SU-DHL-6 (cell line): ENCODE measurements around the gene BLNK.

Source experiments
- H2AFZ ChIP-seq: fragments of 200-600 bp; sonication (generic); 2 replicates; pipeline ENCODE4 v1.6.1; 2014; ENCODE audit warnings: low read depth, mild to moderate bottlenecking, moderate library complexity, mixed read lengths, antibody characterized with exemption, low read length; ENCODE audit not compliant: severe bottlenecking
- H3F3A ChIP-seq: fragments of 200-600 bp; shearing (Covaris generic); 2 replicates; pipeline ENCODE4 v1.6.0; 2016; ENCODE audit warnings: antibody characterized with exemption, mild to moderate bottlenecking; ENCODE audit not compliant: insufficient read depth
- H3K27ac ChIP-seq: fragments of 200-600 bp; sonication (generic); 2 replicates; pipeline ENCODE4 v1.5.1; 2016; ENCODE audit warnings: low read depth, mild to moderate bottlenecking, low read length, moderate library complexity, mixed read lengths
- H3K27me3 ChIP-seq: fragments of 200-600 bp; sonication (generic), shearing (Covaris generic); 2 replicates; pipeline ENCODE4 v1.6.0; 2014; ENCODE audit warnings: mild to moderate bottlenecking, low read length
- H3K36me3 ChIP-seq: fragments of 200-600 bp; sonication (generic); 2 replicates; pipeline ENCODE4 v1.6.1; 2014; ENCODE audit warnings: mild to moderate bottlenecking, low read length, mixed read lengths
- H3K4me2 ChIP-seq: fragments of 300-600, 200-600 bp; shearing (Covaris generic), sonication (generic); 2 replicates; pipeline ENCODE4 v1.6.0; 2014; ENCODE audit warnings: low read length, low read depth, mild to moderate bottlenecking; ENCODE audit not compliant: poor library complexity, severe bottlenecking
- H3K4me3 ChIP-seq: fragments of 200-600 bp; sonication (generic); 2 replicates; pipeline ENCODE4 v1.5.1; 2014; ENCODE audit warnings: antibody characterized with exemption, low read length, mild to moderate bottlenecking, mixed read lengths; ENCODE audit not compliant: insufficient read depth, poor library complexity, severe bottlenecking
- H3K79me2 ChIP-seq: fragments of 200-600 bp; sonication (generic); 2 replicates; pipeline ENCODE4 v1.6.1; 2014; ENCODE audit warnings: mild to moderate bottlenecking, low read length, moderate library complexity; ENCODE audit not compliant: insufficient read depth
- H3K9ac ChIP-seq: fragments of 200-600 bp; sonication (generic); 2 replicates; pipeline ENCODE4 v1.7.0; 2014; ENCODE audit warnings: mild to moderate bottlenecking, low read length
- H3K9me2 ChIP-seq: fragments of 200-600 bp; sonication (generic); replicated peaks from 2 replicates; pipeline ENCODE4 v1.6.1; 2014; ENCODE audit warnings: low read length; ENCODE audit not compliant: insufficient read depth
- H3K9me3 ChIP-seq: fragments of 200-600 bp; sonication (generic); 2 replicates; pipeline ENCODE4 v1.6.1; 2014; ENCODE audit warnings: low read length, mixed read lengths; ENCODE audit not compliant: insufficient read depth
- H4K20me1 ChIP-seq: fragments of 200-600 bp; sonication (generic); 2 replicates; pipeline ENCODE4 v1.6.1; 2014; ENCODE audit warnings: low read depth, mild to moderate bottlenecking, antibody characterized with exemption, low read length, moderate library complexity, mixed read lengths
- EZH2phosphoT487 ChIP-seq: fragments of 200-600 bp; sonication (generic), shearing (Covaris generic); conservative IDR thresholded peaks from 2 replicates; pipeline ENCODE4 v1.6.1; 2018; ENCODE audit warnings: mild to moderate bottlenecking, antibody characterized with exemption, low read length, moderate library complexity, mixed read lengths
- TF ChIP-seq, protein P1 (sequence below): fragments of 200-600 bp; sonication (generic); IDR thresholded peaks from one replicate; pipeline ENCODE4 v1.5.1; 2017; ENCODE audit warnings: antibody characterized with exemption, mild to moderate bottlenecking, low read length, moderate library complexity; ENCODE audit not compliant: insufficient read depth, poor library complexity, severe bottlenecking

The BLNK gene

DNA sequence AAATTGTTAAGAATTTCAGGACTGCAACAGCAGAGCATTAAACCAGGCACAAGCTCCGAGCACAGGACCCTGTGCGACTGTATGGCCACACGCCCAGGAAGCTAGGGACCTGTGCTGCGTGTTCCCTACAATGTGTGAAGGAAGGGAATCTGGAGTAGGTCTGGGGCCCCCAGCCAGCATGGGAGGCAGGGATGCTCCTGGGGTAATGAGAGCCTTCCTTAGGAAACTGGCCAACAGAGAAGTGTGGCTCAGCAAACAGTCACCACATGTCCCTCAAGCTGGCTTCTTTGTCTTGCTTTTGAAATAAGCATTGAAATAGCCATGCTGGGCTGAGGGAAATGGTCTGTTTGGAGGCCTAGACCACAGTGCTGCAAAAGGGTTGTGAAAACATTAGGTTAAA is 8.2 kb downstream of the BLNK start:
- H3K27ac ChIP-seq = 0 out of 2 replicates have a peak overlapping the region, but pooled peaks have one; percentile 33
- H3K27me3 ChIP-seq = no peaks in the 10 kb centered on the region
- no peak overlapping the region for H3K4me3 ChIP-seq
- no peak overlapping the region for H2AFZ ChIP-seq
- no peaks in the 10 kb centered on the region for H3K9me3 ChIP-seq
- TF ChIP-seq, protein P1, sequence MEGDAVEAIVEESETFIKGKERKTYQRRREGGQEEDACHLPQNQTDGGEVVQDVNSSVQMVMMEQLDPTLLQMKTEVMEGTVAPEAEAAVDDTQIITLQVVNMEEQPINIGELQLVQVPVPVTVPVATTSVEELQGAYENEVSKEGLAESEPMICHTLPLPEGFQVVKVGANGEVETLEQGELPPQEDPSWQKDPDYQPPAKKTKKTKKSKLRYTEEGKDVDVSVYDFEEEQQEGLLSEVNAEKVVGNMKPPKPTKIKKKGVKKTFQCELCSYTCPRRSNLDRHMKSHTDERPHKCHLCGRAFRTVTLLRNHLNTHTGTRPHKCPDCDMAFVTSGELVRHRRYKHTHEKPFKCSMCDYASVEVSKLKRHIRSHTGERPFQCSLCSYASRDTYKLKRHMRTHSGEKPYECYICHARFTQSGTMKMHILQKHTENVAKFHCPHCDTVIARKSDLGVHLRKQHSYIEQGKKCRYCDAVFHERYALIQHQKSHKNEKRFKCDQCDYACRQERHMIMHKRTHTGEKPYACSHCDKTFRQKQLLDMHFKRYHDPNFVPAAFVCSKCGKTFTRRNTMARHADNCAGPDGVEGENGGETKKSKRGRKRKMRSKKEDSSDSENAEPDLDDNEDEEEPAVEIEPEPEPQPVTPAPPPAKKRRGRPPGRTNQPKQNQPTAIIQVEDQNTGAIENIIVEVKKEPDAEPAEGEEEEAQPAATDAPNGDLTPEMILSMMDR = no peak
- TF ChIP-seq EZH2phosphoT487 = no peak
- H3K9me2 ChIP-seq = no peaks in the 10 kb centered on the region
- H3K4me2 ChIP-seq = peak overlapping the region; percentile 35
- peaks cover 100% of the 10 kb centered on the region for H3K79me2 ChIP-seq
- H4K20me1 ChIP-seq = peaks cover 16% of the 10 kb centered on the region; the same call in 1 of the 2 replicates
- H3K36me3 ChIP-seq = peaks cover 27% of the 10 kb centered on the region
- peak overlapping the region; percentile 10; the same call in 1 of the 2 replicates for H3K9ac ChIP-seq
- H3F3A ChIP-seq = peaks cover 5% of the 10 kb centered on the region; the same call in 1 of the 2 replicates

DNA sequence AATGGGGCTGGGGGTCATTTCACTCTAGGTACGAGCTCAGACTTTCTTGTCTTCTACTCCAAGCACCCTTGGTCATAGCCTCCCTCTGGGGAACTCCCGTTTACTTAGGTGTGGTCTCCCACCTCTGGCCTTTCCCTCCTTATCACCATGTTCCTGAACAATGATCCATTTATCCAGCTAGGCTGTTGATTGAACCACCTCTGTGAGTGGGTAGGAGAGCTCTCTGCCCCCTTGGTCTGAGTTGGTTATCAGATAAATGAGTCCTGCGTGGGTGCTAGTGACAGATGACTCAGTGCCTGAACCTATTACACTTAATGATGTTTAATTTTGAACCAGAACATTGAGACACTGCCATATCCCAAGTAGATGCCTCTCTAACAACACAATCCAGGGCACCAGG is 9.4 kb downstream of the BLNK start:
- H4K20me1 ChIP-seq = peaks cover 12% of the 10 kb centered on the region; the same call in 1 of the 2 replicates
- no peak overlapping the region for H2AFZ ChIP-seq
- TF ChIP-seq, protein P1 = no peak
- TF ChIP-seq EZH2phosphoT487 = no peak
- peak overlapping the region; percentile 10; the same call in 1 of the 2 replicates for H3K9ac ChIP-seq
- H3K36me3 ChIP-seq = peaks cover 17% of the 10 kb centered on the region
- H3K27ac ChIP-seq = peak overlapping the region; percentile 33; the same call in 1 of the 2 replicates
- peaks cover 100% of the 10 kb centered on the region for H3K79me2 ChIP-seq
- no peaks in the 10 kb centered on the region for H3K9me3 ChIP-seq
- H3K4me2 ChIP-seq = peak overlapping the region; percentile 35
- H3K27me3 ChIP-seq = no peaks in the 10 kb centered on the region
- peaks cover 5% of the 10 kb centered on the region; the same call in 1 of the 2 replicates for H3F3A ChIP-seq
- H3K9me2 ChIP-seq = no peaks in the 10 kb centered on the region
- H3K4me3 ChIP-seq = no peak overlapping the region

DNA sequence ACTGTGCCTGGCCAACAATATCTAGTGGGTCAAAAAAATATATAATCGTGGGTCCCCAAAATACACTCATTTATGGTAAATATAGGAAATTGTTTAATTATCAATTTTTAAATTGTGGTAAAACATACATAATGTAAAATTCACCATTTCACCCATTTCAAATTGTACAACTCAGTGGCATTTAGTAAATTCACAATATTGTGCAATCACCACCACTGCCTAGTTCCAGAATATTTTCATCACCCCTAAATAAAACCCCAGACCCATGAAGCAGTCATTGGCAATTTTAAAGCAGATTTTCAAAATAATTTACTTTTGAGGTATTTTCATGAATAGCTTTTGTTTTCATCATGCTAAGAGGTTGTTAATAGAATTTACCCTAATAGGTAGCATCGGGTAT is 10.2 kb downstream of the BLNK start:
- H3K4me3 ChIP-seq = no peak overlapping the region
- peaks cover 12% of the 10 kb centered on the region; the same call in 1 of the 2 replicates for H4K20me1 ChIP-seq
- H3K4me2 ChIP-seq = peak overlapping the region; percentile 35
- H3F3A ChIP-seq = peaks cover 5% of the 10 kb centered on the region; the same call in 1 of the 2 replicates
- no peaks in the 10 kb centered on the region for H3K27me3 ChIP-seq
- peaks cover 19% of the 10 kb centered on the region for H3K36me3 ChIP-seq
- H3K9ac ChIP-seq = no peak overlapping the region
- no peak overlapping the region for H2AFZ ChIP-seq
- H3K27ac ChIP-seq = peak overlapping the region; percentile 33; the same call in 1 of the 2 replicates
- H3K79me2 ChIP-seq = peaks cover 100% of the 10 kb centered on the region
- H3K9me2 ChIP-seq = no peaks in the 10 kb centered on the region
- TF ChIP-seq, protein P1 = no peak
- TF ChIP-seq EZH2phosphoT487 = no peak
- H3K9me3 ChIP-seq = no peaks in the 10 kb centered on the region
